MM.1S (cell line): Measurements from ENCODE around the gene RNF182.
A peak's percentile ranks its signal among the peaks of the same experiment; 100 is the strongest.
"Not testable (repeated sequence)": the region's sequence is repeated elsewhere in the genome, so short reads cannot be mapped to it uniquely, and the experiment has no call there.

Experiments
- DNase-seq: peaks from one replicate; pipeline ENCODE4 v3.0.0-alpha.2; 2015
- H2AFZ ChIP-seq: fragments of 300-600 bp; sonication (generic); 2 replicates; pipeline ENCODE4 v1.6.0; 2016; ENCODE audit warnings: antibody characterized with exemption, low read length
- H3F3A ChIP-seq: fragments of 300-600 bp; sonication (generic); 2 replicates; pipeline ENCODE4 v1.6.1; 2016; ENCODE audit warnings: mild to moderate bottlenecking, antibody characterized with exemption, low read length, moderate library complexity, mixed read lengths; ENCODE audit not compliant: insufficient read depth
- H3K27ac ChIP-seq: fragments of 300-600 bp; sonication (generic); 2 replicates; pipeline ENCODE4 v1.5.1; 2016; ENCODE audit warnings: mild to moderate bottlenecking, low read length
- H3K27me3 ChIP-seq: fragments of 300-600 bp; sonication (generic); replicated peaks from 2 replicates; pipeline ENCODE4 v1.6.0; 2016; ENCODE audit warnings: low read length; ENCODE audit not compliant: insufficient read depth
- H3K36me3 ChIP-seq: fragments of 300-600 bp; sonication (generic); replicated peaks from 2 replicates; pipeline ENCODE4 v1.6.1; 2016; ENCODE audit warnings: mild to moderate bottlenecking, low read length, mixed read lengths; ENCODE audit not compliant: insufficient read depth
- H3K4me1 ChIP-seq: fragments of 300-600 bp; sonication (generic); 2 replicates; pipeline ENCODE4 v1.6.1; 2016; ENCODE audit warnings: low read length, mixed read lengths
- H3K4me2 ChIP-seq: fragments of 300-600 bp; sonication (generic); 2 replicates; pipeline ENCODE4 v1.6.0; 2016; ENCODE audit warnings: low read depth, low read length
- H3K4me3 ChIP-seq: fragments of 300-600 bp; sonication (generic); 2 replicates; pipeline ENCODE4 v1.5.1; 2016; ENCODE audit warnings: low read length, mixed read lengths
- H3K79me2 ChIP-seq: fragments of 300-600 bp; sonication (generic); 2 replicates; pipeline ENCODE4 v1.6.1; 2016; ENCODE audit warnings: mixed run types, low read length, mixed read lengths
- H3K9ac ChIP-seq: fragments of 300-600 bp; sonication (generic); 2 replicates; pipeline ENCODE4 v1.6.1; 2016; ENCODE audit warnings: low read length, mixed read lengths
- H3K9me2 ChIP-seq: fragments of 300-600 bp; sonication (generic); replicated peaks from 2 replicates; pipeline ENCODE4 v1.6.1; 2016; ENCODE audit warnings: mild to moderate bottlenecking, low read length, mixed read lengths; ENCODE audit not compliant: insufficient read depth
- H3K9me3 ChIP-seq: fragments of 300-600 bp; sonication (generic); replicated peaks from 2 replicates; pipeline ENCODE4 v1.6.1; 2016; ENCODE audit warnings: mild to moderate bottlenecking, low read length, mixed read lengths; ENCODE audit not compliant: insufficient read depth
- H4K20me1 ChIP-seq: fragments of 300-600 bp; sonication (generic); 2 replicates; pipeline ENCODE4 v1.6.1; 2016; ENCODE audit warnings: mild to moderate bottlenecking, low read length, moderate library complexity, mixed read lengths; ENCODE audit not compliant: insufficient read depth
- CTCF ChIP-seq: fragments of 300-600 bp; sonication (generic); IDR thresholded peaks from 2 replicates; pipeline ENCODE4 v1.5.1; 2016; ENCODE audit warnings: antibody characterized with exemption, low read length, mixed read lengths
- EZH2 ChIP-seq: fragments of 300-600 bp; sonication (generic); optimal IDR thresholded peaks from 2 replicates; pipeline ENCODE3; 2017; ENCODE audit warnings: low read depth, mild to moderate bottlenecking, antibody characterized with exemption, low read length, mixed read lengths
- EZH2phosphoT487 ChIP-seq: fragments of 300-600 bp; sonication (generic); IDR thresholded peaks from 2 replicates; pipeline ENCODE4 v1.6.1; 2018; ENCODE audit warnings: antibody characterized with exemption, low read length

Gene RNF182

GRCh38 chr6:13924949-13925881 lies at the start of gene RNF182:
Gene RNF182, plus strand, starts transcription at chr6:13924952. Its CDS starts 52,168 bp downstream, at chr6:13977120.
- Histone ChIP-seq H3K9me2 (no peaks in the 10 kb centered on the region), H3K4me2 (peak within 1 kb of the TSS; percentile 63), H3K27ac (no peak within 1 kb of the TSS), H3K4me1 (no peaks in the 10 kb centered on the region), H3F3A (no peaks in the 10 kb centered on the region), H4K20me1 (no peaks in the 10 kb centered on the region), H3K27me3 (peaks cover 10% of the 10 kb centered on the region), H3K9me3 (no peaks in the 10 kb centered on the region), H3K79me2 (no peaks in the 10 kb centered on the region), H2AFZ (peak within 1 kb of the TSS; percentile 24), H3K4me3 (peak within 1 kb of the TSS; percentile 53), H3K9ac (no peak within 1 kb of the TSS), H3K36me3 (no peaks in the 10 kb centered on the region)
- no peak for TF ChIP-seq EZH2
- no peak for TF ChIP-seq CTCF
- TF ChIP-seq EZH2phosphoT487 = no peak
- no peak for DNase-seq

DNA sequence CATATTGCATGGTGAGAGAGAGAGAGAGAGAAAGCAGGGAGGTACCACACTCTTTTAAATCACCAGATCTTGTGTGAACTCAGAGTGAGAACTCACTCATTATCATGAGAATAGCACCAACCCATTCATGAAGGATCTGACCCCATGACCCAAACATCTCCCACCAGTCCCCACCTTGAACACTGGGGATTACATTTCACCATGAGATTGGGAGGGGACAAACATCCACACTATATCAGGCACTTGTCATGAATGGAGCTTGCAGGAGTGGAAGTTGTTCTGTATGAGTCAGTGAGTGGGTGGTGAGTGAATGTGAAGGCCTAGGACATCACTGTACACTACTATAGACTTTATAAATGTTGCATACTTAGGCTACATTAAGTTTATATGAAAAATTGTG lies 47.7 kb upstream of the RNF182 start:
- Histone ChIP-seq H3K4me1 (no peaks in the 10 kb centered on the region), H4K20me1 (no peaks in the 10 kb centered on the region), H3K79me2 (no peaks in the 10 kb centered on the region), H3K4me3 (no peak overlapping the region), H3K27ac (no peak overlapping the region), H3K9me2 (no peaks in the 10 kb centered on the region), H3K9ac (no peak overlapping the region), H3F3A (no peaks in the 10 kb centered on the region), H3K36me3 (no peaks in the 10 kb centered on the region), H3K27me3 (no peaks in the 10 kb centered on the region), H3K9me3 (no peaks in the 10 kb centered on the region), H2AFZ (no peak overlapping the region), H3K4me2 (no peak overlapping the region)
- TF ChIP-seq EZH2 (no peak), CTCF (no peak), EZH2phosphoT487 (no peak)
- no peak for DNase-seq

DNA sequence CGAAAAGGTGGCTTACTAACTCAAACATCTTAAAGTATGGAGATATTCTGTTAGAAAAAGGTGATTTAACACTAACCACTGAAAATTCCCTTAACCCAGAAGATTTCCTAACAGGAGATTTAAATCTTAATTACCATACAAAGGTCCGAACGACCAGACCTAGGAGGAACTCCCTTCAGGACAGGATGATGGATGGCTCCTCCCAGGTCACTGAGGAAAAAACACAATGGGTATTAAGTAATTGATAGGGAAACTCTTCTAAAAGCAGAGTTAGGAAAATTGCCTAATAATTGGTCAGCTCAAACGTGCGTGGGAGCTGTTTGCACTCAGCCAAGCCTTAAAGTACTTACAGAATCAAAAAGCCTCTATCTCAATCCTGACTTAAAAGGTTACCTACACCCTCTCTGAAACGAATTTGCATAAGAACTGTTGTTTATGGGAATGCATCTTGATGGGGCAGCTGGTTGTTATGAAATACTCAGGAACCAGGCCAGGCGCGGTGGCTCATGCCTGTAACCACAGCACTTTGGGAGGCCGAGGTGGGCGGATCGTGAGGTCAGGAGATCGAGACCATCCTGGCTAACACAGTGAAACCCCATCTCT lies 44.6 kb upstream of the RNF182 start:
- not testable (repeated sequence) for H3K27ac ChIP-seq, H3K36me3 ChIP-seq, H3K9ac ChIP-seq, H4K20me1 ChIP-seq, H3K79me2 ChIP-seq, H3F3A ChIP-seq, H3K4me1 ChIP-seq, H3K4me3 ChIP-seq, H3K9me3 ChIP-seq, H3K9me2 ChIP-seq, H3K4me2 ChIP-seq, DNase-seq, H2AFZ ChIP-seq, H3K27me3 ChIP-seq
